ENCODE data around the gene SNX32. TPM values are rescaled to one million over a fixed set of nuclear protein-coding genes. Genes with fewer than 3 reads are reported as not detected.

The SNX32 gene
- total and polyA plus RNA-seq, 2 of the 13 experiments (the other 11 are each of a cell fraction or from before 2014, with no cell fraction given) = 0.09 to 0.34 TPM

- peak; percentile 73; the same call in 1 of the 2 replicates for TF ChIP-seq MTERF4 (CRISPR knock-in tag; IDR thresholded peaks at IDR 0.05)
- peak; percentile 72; the same call in 1 of the 2 replicates for TF ChIP-seq NKX3-1 (CRISPR knock-in tag; IDR thresholded peaks at IDR 0.05)
- no peak for TF ChIP-seq ZNF720 (CRISPR knock-in tag; IDR thresholded peaks at IDR 0.05)
- TF ChIP-seq FOXP4 (CRISPR knock-in tag; IDR thresholded peaks at IDR 0.05) = 0 out of 2 replicates have a peak, but pooled peaks have one; percentile 19
- 0 out of 2 replicates have a peak, but pooled peaks have one; percentile 45 for TF ChIP-seq ISX (CRISPR knock-in tag; conservative IDR thresholded peaks at IDR 0.05)
- peak; percentile 75; the same call in 1 of the 2 replicates for TF ChIP-seq ZNF773 (CRISPR knock-in tag; IDR thresholded peaks at IDR 0.05; ENCODE audit: borderline replicate concordance)
- TF ChIP-seq NPAS2 (CRISPR knock-in tag; IDR thresholded peaks at IDR 0.05; ENCODE audit: borderline replicate concordance) = 0 out of 2 replicates have a peak, but pooled peaks have one; percentile 57
- 0 out of 2 replicates have a peak, but pooled peaks have one; percentile 4 for TF ChIP-seq KAT8 (CRISPR knock-in tag; IDR thresholded peaks at IDR 0.05)
- 0 out of 2 replicates have a peak, but pooled peaks have one; percentile 19 for TF ChIP-seq RFX5 (IDR thresholded peaks at IDR 0.05; ENCODE audit: low read depth, low read length)
- no peak; the same call in none of the 2 replicates for TF ChIP-seq ZNF274 (CRISPR knock-in tag; IDR thresholded peaks at IDR 0.05)
- TF ChIP-seq ZNF747 (CRISPR knock-in tag; IDR thresholded peaks at IDR 0.05; ENCODE audit: borderline replicate concordance) = peak; percentile 46; the same call in 1 of the 2 replicates
- no peak; the same call in 1 of the 2 replicates for TF ChIP-seq NCOA2 (CRISPR knock-in tag; IDR thresholded peaks at IDR 0.05)
- 0 out of 2 replicates have a peak, but pooled peaks have one; percentile 58 for TF ChIP-seq ZFP82 (CRISPR knock-in tag; IDR thresholded peaks at IDR 0.05; ENCODE audit: borderline replicate concordance)
- 0 out of 2 replicates have a peak, but pooled peaks have one; percentile 46 for TF ChIP-seq GTF3A (CRISPR knock-in tag; conservative IDR thresholded peaks at IDR 0.05)
- peak; percentile 82 for TF ChIP-seq REPIN1 (CRISPR knock-in tag; IDR thresholded peaks at IDR 0.05; ENCODE audit: borderline replicate concordance, low read depth)
- no peak; the same call in 1 of the 2 replicates for TF ChIP-seq ZHX2 (IDR thresholded peaks at IDR 0.05; ENCODE audit: low read depth)
- peak; percentile 94 for TF ChIP-seq ZHX2 (CRISPR knock-in tag; IDR thresholded peaks at IDR 0.05; ENCODE audit: borderline replicate concordance)
- TF ChIP-seq E2F5 (CRISPR knock-in tag; conservative IDR thresholded peaks at IDR 0.05) = no peak
- TF ChIP-seq BHLHE40 (IDR thresholded peaks at IDR 0.05; ENCODE audit: low read length) = peak; percentile 85
These were observed 56.8 kb downstream of the SNX32 start, which contains the start of gene CCDC85B (continued) for GRCh38 chr11:65890324-65891218.
